Measurements from ENCODE around the gene H2AZ1.

Gene H2AZ1

GRCh38 chr4:99945718-99946355 is 4.2 kb downstream of the H2AZ1 start:
- peak; percentile 28 to 64 (median 47) for DNase-seq

GRCh38 chr4:99943904-99944437 is 6.1 kb downstream of the H2AZ1 start:
- DNase-seq = no peak

- no peak for DNase-seq
Measured at GRCh38 chr4:99938243-99938753, 11.8 kb downstream of the H2AZ1 start.

GRCh38 chr4:99934891-99935290 is 15.2 kb downstream of the H2AZ1 start:
- peak in 1 of 4 experiments; percentile 28 for DNase-seq

- DNase-seq = no peak
Measured at GRCh38 chr4:99927566-99927965, 22.5 kb downstream of the H2AZ1 start.

- no peak for DNase-seq
Measured at GRCh38 chr4:99921174-99921573, 28.9 kb downstream of the H2AZ1 start.

- no peak for DNase-seq
Measured at GRCh38 chr4:99918656-99919055, 31.4 kb downstream of the H2AZ1 start.

GRCh38 chr4:99917575-99917974 is 32.5 kb downstream of the H2AZ1 start:
- DNase-seq = no peak

GRCh38 chr4:99915449-99915848 is 34.6 kb downstream of the H2AZ1 start:
- no peak for DNase-seq

All from suppressor macrophage (primary cell).